ENCODE data around the gene PPARD.
A peak's percentile ranks its signal among the peaks of the same experiment; 100 is the strongest.

PPARD gene

DNA sequence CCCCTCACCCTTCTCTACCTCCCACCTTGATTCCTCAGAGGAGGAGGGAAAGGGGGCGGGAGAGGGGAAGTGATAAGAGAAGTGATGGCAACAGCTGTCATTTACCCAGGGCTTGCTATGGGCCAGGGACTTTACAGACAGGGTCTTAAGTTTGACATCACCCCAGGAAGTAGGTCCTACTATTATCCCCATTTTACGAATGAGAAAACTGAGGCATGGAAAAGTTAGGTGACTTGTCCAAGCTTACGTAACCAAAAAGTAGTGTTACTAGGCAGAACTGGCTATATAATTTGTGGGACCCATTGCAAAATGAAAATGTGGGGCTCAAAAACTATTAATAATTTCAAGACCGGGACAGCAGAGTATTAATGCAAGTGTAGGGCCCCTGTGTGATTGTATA is 99.3 kb downstream of the PPARD start:
- no peak for DNase-seq (ENCODE audit: low spot score)

DNA sequence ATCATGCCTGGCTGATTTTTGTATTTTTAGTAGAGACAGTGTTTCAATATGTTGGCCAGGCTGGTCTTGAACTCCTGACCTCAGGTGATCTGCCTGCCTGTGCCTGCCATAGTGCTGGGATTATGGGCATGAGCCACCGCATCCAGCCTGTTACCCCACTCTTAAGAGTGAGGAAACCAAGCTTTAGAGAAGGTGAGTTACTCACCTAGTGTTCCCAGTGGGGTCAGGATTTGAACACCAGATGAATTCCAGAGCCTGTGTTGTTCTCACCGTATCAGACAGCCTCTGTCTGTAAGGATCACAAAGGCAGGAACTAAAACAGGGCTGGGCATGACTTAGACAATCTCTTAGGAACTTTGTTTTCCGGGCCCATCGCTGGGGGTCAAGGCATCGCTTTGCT is 100.3 kb downstream of the PPARD start:
- no peak for DNase-seq (ENCODE audit: low spot score)

DNA sequence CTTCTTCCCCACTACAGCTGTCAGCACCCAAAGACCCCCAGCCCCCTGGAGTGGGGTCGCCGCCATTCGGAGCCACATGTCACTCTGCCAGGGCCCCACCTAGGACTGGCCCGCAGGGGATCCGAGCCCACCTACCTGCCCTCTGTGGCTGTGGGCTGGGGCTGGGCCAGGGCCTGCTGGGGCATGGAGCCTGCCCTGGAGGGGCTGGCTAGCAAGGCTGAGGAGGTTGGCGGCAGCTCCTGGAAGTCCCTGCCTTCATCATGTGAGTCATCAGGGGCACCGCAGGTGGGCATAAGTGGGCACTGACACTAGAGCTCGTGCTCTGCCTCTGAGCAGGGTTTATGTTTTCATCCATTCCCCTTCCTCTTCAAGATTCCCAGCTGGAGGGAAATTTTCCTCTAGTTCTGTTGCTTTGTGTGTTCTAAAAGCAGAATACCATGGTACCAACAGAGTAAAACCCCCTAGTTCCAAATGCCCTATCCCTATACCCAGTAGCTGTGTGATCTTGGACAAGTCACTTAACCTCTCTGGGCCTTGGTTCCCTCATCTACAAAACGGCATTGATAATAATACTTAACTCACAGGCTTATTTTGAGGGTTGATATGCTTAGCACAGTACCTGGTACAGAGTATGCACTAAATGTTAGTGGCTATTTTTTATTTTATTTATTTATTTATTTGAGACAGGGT is 101.1 kb downstream of the PPARD start:
- no peak for DNase-seq (ENCODE audit: low spot score)

DNA sequence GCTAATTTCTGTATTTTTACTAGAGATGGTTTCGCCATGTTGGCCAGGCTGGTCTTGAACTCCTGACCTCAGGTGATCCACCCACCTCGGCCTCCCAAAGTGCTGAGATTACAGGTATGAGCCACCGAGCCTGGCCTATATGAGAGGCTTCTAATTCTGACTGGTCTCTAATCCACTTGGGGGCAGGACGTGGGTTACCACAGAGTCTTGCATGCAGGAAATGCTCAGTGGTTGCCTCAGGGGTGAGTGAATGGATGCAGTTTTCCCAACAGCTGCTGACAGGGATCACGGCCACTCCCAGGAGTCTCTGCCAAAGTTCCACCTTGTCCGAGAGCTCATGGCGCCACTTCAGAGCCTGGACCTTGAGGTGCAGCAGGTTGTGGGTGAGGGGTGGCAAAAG is 103.3 kb downstream of the PPARD start:
- DNase-seq (ENCODE audit: low spot score) = no peak

DNA sequence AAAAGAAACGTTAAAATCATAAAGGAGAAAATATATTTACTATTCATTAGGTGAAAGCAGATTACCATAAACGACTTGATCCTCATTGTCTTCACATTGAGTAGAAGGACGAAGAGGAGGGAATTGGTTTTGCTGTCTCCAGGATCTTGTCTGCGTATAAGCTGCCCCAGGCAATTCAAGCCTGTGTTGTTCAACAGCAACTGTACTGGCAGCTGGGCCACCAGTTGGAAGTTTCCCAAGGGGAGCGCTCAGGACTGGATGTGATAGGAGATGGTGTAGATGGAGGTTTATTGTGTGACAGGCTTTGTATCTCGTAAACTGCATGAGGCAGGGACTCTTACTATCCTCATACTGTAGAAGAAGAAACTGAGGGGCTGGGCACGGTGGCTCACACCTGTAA is 105.8 kb downstream of the PPARD start:
- no peak for DNase-seq (ENCODE audit: low spot score)

- peak; percentile 95 for DNase-seq (ENCODE audit: low spot score)
These were observed 107.0 kb downstream of the PPARD start for GRCh38 chr6:35449287-35449881.

GRCh38 chr6:35451354-35452182 is 109.2 kb downstream of the PPARD start:
- no peak for DNase-seq (ENCODE audit: low spot score)

- DNase-seq (ENCODE audit: low spot score) = peak; percentile 93
These were observed 110.1 kb downstream of the PPARD start, which contains the start of gene FANCE for GRCh38 chr6:35452183-35453090. Gene FANCE (plus strand): TSS chr6:35452338. CDS start chr6:35452546, 208 bp downstream.

DNA sequence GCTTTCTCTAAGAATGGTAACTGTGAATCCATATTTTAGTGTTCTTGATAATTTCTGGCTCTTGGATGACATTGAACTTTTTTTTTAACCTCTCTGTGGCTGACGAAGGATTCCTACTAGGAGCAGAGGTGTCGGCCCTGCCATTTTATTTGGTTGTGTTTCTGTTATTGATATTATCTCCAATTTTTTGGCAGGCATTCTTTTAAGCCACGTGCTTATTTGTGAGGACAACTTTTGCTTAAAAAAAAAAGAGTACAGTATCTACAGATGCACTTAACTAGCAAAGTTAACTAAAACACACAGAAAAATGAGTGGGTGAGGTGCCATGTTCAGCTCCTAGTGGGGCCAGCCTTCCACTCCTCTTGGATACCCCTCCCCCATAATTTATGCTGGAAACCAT is 110.9 kb downstream of the PPARD start:
- DNase-seq (ENCODE audit: low spot score) = no peak

DNA sequence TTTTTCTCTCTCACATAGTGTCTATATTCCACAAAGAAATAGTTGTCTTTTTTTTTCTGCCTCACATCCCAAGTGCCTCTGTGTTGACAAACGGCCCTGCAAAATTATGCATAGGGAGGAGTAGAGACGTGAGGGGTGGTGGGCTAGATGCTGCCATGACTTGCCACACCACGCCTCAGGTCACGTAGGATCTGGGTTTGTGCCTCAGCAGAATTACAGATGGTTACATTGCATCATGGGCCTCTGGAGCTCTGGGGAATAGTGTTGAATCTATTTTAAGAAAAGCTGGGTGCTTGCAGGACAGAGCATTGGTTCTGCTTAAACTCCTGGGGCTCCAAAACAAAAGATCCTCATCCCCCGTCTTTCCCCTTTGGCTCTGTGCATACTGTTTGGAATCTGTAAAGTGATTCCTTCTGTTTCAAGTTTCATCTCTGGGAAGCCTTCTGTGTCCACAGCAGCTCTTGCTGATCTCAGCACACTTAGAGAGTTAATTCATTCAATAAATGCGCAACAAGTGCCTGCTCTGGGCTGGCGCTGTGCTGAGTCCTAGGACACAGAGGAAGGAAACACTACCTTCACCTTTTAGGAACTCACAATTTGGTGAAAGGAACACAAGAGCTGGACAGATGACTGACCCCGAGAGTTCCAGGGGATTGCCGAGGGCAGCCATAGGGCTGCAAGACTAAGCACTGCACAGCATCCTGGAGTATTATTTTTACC is 112.2 kb downstream of the PPARD start:
- DNase-seq (ENCODE audit: low spot score) = no peak

- DNase-seq (ENCODE audit: low spot score) = no peak
These were observed 115.5 kb downstream of the PPARD start for GRCh38 chr6:35457907-35458306.

- DNase-seq (ENCODE audit: low spot score) = no peak
These were observed 118.9 kb downstream of the PPARD start for GRCh38 chr6:35461270-35461669.

- DNase-seq (ENCODE audit: low spot score) = no peak
These were observed 120.9 kb downstream of the PPARD start for GRCh38 chr6:35463292-35463691.

- no peak for DNase-seq (ENCODE audit: low spot score)
These were observed 123.3 kb downstream of the PPARD start for GRCh38 chr6:35465646-35466045.

GRCh38 chr6:35468181-35468979 is 126.0 kb downstream of the PPARD start, which contains the start of gene RPL10A:
Gene RPL10A (plus strand): TSS chr6:35468401. CDS start chr6:35468435, 34 bp downstream.
- DNase-seq (ENCODE audit: low spot score) = peak; percentile 97

DNA sequence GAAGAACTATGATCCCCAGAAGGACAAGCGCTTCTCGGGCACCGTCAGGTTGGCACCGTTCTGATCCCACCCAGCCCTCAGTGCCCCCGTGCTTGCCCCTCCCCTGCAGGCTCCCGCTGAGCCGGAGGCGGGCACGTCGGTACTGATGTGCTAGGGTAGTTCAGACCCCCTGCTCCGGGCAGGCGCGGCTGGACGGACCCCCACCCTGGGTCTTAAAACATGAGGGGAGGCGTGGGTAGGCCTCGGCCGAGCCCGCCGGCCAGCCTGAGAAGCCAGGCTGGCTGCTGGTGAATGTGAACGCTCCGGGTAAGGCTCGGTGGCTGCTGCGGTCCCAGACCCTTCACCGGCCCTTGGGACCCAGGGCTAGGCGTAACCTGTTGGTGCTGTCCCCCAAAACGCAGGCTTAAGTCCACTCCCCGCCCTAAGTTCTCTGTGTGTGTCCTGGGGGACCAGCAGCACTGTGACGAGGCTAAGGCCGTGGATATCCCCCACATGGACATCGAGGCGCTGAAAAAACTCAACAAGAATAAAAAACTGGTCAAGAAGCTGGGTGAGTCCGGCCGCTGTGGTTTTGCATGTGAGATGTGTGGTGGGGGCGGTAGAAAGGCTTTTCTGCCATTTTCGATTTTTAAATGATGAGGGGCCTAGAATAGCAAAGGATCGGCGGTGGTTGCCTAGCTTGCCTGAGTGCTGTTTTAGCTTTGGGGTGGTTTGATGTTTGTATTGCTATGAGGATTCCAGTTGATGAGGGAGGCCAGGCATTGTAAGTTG is 126.8 kb downstream of the PPARD start:
- no peak for DNase-seq (ENCODE audit: low spot score)

- no peak for DNase-seq (ENCODE audit: low spot score)
These were observed 127.6 kb downstream of the PPARD start for GRCh38 chr6:35469751-35470662.

DNA sequence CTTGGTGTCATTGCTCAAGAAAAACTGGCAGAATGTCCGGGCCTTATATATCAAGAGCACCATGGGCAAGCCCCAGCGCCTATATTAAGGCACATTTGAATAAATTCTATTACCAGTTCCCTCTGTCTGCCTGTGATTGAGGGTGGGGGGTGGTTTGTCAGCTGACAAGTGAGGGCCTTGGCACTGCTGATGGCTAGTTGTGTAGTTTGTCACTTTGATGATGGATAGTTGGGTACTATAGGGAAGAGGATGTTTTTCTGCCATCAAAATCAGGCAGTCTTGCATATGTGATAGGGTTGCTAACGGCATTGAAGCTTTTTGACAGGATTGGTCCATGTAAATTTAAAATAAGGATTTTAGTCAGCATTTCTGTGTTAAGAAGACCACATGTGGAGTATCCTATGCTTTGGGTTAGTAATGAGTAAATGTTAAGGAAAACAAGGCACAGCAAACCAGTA is 128.3 kb downstream of the PPARD start:
- DNase-seq (ENCODE audit: low spot score) = no peak
